OCI-LY1 (cell line): ENCODE results near the gene LST1.
A peak's percentile ranks its signal among the peaks of the same experiment; 100 is the strongest.

Experiments used
- H2AFZ ChIP-seq: fragments of 200-600 bp; sonication (generic), shearing (Covaris generic); 2 replicates; pipeline ENCODE4 v1.6.0; 2014; ENCODE audit warnings: antibody characterized with exemption, mild to moderate bottlenecking, low read length
- H3F3A ChIP-seq: fragments of 200-600 bp; sonication (generic), shearing (Covaris generic); 2 replicates; pipeline ENCODE4 v1.6.0; 2014; ENCODE audit warnings: mild to moderate bottlenecking, antibody characterized with exemption, low read length, moderate library complexity; ENCODE audit not compliant: insufficient read depth
- H3K27ac ChIP-seq: fragments of 200-600 bp; sonication (generic); 2 replicates; pipeline ENCODE4 v1.5.1; 2014; ENCODE audit warnings: low read length, mixed run types, mild to moderate bottlenecking, low read depth; ENCODE audit not compliant: poor library complexity, severe bottlenecking
- H3K27me3 ChIP-seq: fragments of 200-600 bp; sonication (generic); 2 replicates; pipeline ENCODE4 v1.6.0; 2014; ENCODE audit warnings: antibody characterized with exemption, mild to moderate bottlenecking, low read length, moderate library complexity; ENCODE audit not compliant: insufficient read depth
- H3K36me3 ChIP-seq: fragments of 200-600 bp; sonication (generic); 2 replicates; pipeline ENCODE4 v1.6.1; 2014; ENCODE audit warnings: mild to moderate bottlenecking, antibody characterized with exemption, low read length, moderate library complexity, mixed read lengths; ENCODE audit not compliant: insufficient read depth
- H3K4me1 ChIP-seq: fragments of 200-600 bp; sonication (generic); 2 replicates; pipeline ENCODE4 v1.5.1; 2014; ENCODE audit warnings: mild to moderate bottlenecking, low read length, moderate library complexity; ENCODE audit not compliant: insufficient read depth, severe bottlenecking
- H3K4me2 ChIP-seq: fragments of 200-600 bp; sonication (generic), shearing (Covaris generic); 2 replicates; pipeline ENCODE4 v1.6.1; 2014; ENCODE audit warnings: low read length
- H3K4me3 ChIP-seq: fragments of 200-600 bp; sonication (generic); 2 replicates; pipeline ENCODE4 v1.5.1; 2014; ENCODE audit warnings: low read length, low read depth, mild to moderate bottlenecking, mixed read lengths; ENCODE audit not compliant: poor library complexity, severe bottlenecking
- H3K79me2 ChIP-seq: fragments of 200-600 bp; shearing (Covaris generic); 2 replicates; pipeline ENCODE4 v1.6.1; 2016; ENCODE audit warnings: mixed run types, low read length, mixed read lengths; ENCODE audit not compliant: insufficient read depth
- H3K9ac ChIP-seq: fragments of 200-600 bp; sonication (generic), shearing (Covaris generic); 2 replicates; pipeline ENCODE4 v1.6.1; 2014; ENCODE audit warnings: mild to moderate bottlenecking, low read length, mixed read lengths
- H3K9me2 ChIP-seq: fragments of 200-600 bp; sonication (generic), shearing (Covaris generic); 2 replicates; pipeline ENCODE4 v1.6.1; 2014; ENCODE audit warnings: low read depth, mild to moderate bottlenecking, low read length, mixed read lengths
- H3K9me3 ChIP-seq: fragments of 200-600 bp; shearing (Covaris generic); 2 replicates; pipeline ENCODE4 v1.6.1; 2014; ENCODE audit warnings: low read length, mixed read lengths
- H4K20me1 ChIP-seq: fragments of 200-600 bp; sonication (generic), shearing (Covaris generic); 2 replicates; pipeline ENCODE4 v1.6.0; 2016; ENCODE audit warnings: mild to moderate bottlenecking, low read length; ENCODE audit not compliant: insufficient read depth
- EZH2 ChIP-seq: fragments of 200-600 bp; sonication (generic), shearing (Covaris generic); IDR thresholded peaks from 2 replicates; pipeline ENCODE4 v1.8.0; 2017; ENCODE audit warnings: borderline replicate concordance, mixed run types, mild to moderate bottlenecking, antibody characterized with exemption, low read length, moderate library complexity, mixed read lengths
- TF ChIP-seq, protein P1 (sequence below): fragments of 200-600 bp; sonication (generic), shearing (Covaris generic); IDR thresholded peaks from 2 replicates; pipeline ENCODE4 v1.5.1; 2017; ENCODE audit warnings: mild to moderate bottlenecking, antibody characterized with exemption, low read length, moderate library complexity, mixed read lengths

LST1 gene

DNA sequence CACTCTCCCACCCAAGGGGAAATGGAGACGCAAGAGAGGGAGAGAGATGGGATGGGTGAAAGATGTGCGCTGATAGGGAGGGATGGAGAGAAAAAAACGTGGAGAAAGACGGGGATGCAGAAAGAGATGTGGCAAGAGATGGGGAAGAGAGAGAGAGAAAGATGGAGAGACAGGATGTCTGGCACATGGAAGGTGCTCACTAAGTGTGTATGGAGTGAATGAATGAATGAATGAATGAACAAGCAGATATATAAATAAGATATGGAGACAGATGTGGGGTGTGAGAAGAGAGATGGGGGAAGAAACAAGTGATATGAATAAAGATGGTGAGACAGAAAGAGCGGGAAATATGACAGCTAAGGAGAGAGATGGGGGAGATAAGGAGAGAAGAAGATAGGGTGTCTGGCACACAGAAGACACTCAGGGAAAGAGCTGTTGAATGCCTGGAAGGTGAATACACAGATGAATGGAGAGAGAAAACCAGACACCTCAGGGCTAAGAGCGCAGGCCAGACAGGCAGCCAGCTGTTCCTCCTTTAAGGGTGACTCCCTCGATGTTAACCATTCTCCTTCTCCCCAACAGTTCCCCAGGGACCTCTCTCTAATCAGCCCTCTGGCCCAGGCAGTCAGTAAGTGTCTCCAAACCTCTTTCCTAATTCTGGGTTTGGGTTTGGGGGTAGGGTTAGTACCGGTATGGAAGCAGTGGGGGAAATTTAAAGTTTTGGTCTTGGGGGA is 10.0 kb upstream of the LST1 start:
- Histone ChIP-seq H3K4me3 (peak overlapping the region; percentile 60), H3K36me3 (no peaks in the 10 kb centered on the region), H3K27me3 (no peaks in the 10 kb centered on the region), H3K9ac (peak overlapping the region; percentile 63; the same call in 1 of the 2 replicates), H2AFZ (no peak overlapping the region), H3K9me3 (no peaks in the 10 kb centered on the region), H3K4me1 (peaks cover 57% of the 10 kb centered on the region), H3K79me2 (no peaks in the 10 kb centered on the region), H3K4me2 (peak overlapping the region; percentile 61), H3K27ac (no peak overlapping the region), H3F3A (no peaks in the 10 kb centered on the region), H4K20me1 (no peaks in the 10 kb centered on the region), H3K9me2 (no peaks in the 10 kb centered on the region)
- TF ChIP-seq, protein P1, sequence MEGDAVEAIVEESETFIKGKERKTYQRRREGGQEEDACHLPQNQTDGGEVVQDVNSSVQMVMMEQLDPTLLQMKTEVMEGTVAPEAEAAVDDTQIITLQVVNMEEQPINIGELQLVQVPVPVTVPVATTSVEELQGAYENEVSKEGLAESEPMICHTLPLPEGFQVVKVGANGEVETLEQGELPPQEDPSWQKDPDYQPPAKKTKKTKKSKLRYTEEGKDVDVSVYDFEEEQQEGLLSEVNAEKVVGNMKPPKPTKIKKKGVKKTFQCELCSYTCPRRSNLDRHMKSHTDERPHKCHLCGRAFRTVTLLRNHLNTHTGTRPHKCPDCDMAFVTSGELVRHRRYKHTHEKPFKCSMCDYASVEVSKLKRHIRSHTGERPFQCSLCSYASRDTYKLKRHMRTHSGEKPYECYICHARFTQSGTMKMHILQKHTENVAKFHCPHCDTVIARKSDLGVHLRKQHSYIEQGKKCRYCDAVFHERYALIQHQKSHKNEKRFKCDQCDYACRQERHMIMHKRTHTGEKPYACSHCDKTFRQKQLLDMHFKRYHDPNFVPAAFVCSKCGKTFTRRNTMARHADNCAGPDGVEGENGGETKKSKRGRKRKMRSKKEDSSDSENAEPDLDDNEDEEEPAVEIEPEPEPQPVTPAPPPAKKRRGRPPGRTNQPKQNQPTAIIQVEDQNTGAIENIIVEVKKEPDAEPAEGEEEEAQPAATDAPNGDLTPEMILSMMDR = no peak
- no peak for TF ChIP-seq EZH2

DNA sequence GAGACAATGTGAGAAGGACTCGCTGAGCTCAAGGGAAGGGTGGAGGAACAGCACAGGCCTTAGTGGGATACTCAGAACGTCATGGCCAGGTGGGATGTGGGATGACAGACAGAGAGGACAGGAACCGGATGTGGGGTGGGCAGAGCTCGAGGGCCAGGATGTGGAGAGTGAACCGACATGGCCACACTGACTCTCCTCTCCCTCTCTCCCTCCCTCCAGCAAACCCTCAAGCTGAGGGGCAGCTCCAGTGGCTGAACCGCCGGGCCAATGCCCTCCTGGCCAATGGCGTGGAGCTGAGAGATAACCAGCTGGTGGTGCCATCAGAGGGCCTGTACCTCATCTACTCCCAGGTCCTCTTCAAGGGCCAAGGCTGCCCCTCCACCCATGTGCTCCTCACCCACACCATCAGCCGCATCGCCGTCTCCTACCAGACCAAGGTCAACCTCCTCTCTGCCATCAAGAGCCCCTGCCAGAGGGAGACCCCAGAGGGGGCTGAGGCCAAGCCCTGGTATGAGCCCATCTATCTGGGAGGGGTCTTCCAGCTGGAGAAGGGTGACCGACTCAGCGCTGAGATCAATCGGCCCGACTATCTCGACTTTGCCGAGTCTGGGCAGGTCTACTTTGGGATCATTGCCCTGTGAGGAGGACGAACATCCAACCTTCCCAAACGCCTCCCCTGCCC is 9.0 kb upstream of the LST1 start:
- Histone ChIP-seq H3K9me2 (no peaks in the 10 kb centered on the region), H3K27me3 (no peaks in the 10 kb centered on the region), H4K20me1 (no peaks in the 10 kb centered on the region), H3F3A (no peaks in the 10 kb centered on the region), H3K9me3 (no peaks in the 10 kb centered on the region), H3K4me2 (peak overlapping the region; percentile 61; the same call in 1 of the 2 replicates), H3K4me3 (peak overlapping the region; percentile 60), H3K4me1 (peaks cover 55% of the 10 kb centered on the region), H3K79me2 (no peaks in the 10 kb centered on the region), H2AFZ (no peak overlapping the region), H3K27ac (no peak overlapping the region), H3K36me3 (no peaks in the 10 kb centered on the region), H3K9ac (peak overlapping the region; percentile 63; the same call in 1 of the 2 replicates)
- TF ChIP-seq, protein P1 = no peak
- TF ChIP-seq EZH2 = no peak

DNA sequence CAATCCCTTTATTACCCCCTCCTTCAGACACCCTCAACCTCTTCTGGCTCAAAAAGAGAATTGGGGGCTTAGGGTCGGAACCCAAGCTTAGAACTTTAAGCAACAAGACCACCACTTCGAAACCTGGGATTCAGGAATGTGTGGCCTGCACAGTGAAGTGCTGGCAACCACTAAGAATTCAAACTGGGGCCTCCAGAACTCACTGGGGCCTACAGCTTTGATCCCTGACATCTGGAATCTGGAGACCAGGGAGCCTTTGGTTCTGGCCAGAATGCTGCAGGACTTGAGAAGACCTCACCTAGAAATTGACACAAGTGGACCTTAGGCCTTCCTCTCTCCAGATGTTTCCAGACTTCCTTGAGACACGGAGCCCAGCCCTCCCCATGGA is 8.5 kb upstream of the LST1 start:
- Histone ChIP-seq H3K9ac (no peak overlapping the region; the same call in 1 of the 2 replicates), H3K27me3 (no peaks in the 10 kb centered on the region), H3K36me3 (no peaks in the 10 kb centered on the region), H3K9me3 (no peaks in the 10 kb centered on the region), H3K4me2 (no peak overlapping the region; the same call in 1 of the 2 replicates), H4K20me1 (no peaks in the 10 kb centered on the region), H2AFZ (no peak overlapping the region), H3K79me2 (no peaks in the 10 kb centered on the region), H3K4me1 (peaks cover 55% of the 10 kb centered on the region), H3K27ac (no peak overlapping the region), H3F3A (no peaks in the 10 kb centered on the region), H3K4me3 (no peak overlapping the region), H3K9me2 (no peaks in the 10 kb centered on the region)
- TF ChIP-seq, protein P1 = no peak
- TF ChIP-seq EZH2 = no peak
